Osteoblast (primary cell): ENCODE data around the gene POU6F2. TPM values are rescaled to one million over a fixed set of nuclear protein-coding genes. Genes with fewer than 3 reads are reported as not detected.
A peak's percentile ranks its signal among the peaks of the same experiment; 100 is the strongest.

ENCODE experiments used
- DNase-seq: peaks from one replicate; pipeline ENCODE4 v3.0.0; 2011; ENCODE audit warnings: low spot score, mixed read lengths; ENCODE audit not compliant: insufficient read length; ENCODE audit errors: missing footprints
- H2AFZ ChIP-seq: 2 replicates; pipeline ENCODE4 v1.6.0; 2011; ENCODE audit warnings: mild to moderate bottlenecking, low read length
- H3K27ac ChIP-seq: 2 replicates; pipeline ENCODE4 v1.5.1; 2011; ENCODE audit warnings: mild to moderate bottlenecking, low read depth, low read length, moderate library complexity
- H3K27me3 ChIP-seq: 2 replicates; pipeline ENCODE4 v1.6.0; 2012; ENCODE audit warnings: mild to moderate bottlenecking, control low read depth, inconsistent platforms, low read length, moderate library complexity; ENCODE audit not compliant: insufficient read depth
- H3K36me3 ChIP-seq: 2 replicates; pipeline ENCODE4 v1.5.1; 2011; ENCODE audit warnings: mild to moderate bottlenecking, low read length, control low read depth, moderate library complexity; ENCODE audit not compliant: insufficient read depth
- H3K4me1 ChIP-seq: 2 replicates; pipeline ENCODE4 v1.5.1; 2011; ENCODE audit warnings: mild to moderate bottlenecking, low read length, control low read depth, moderate library complexity; ENCODE audit not compliant: insufficient read depth
- H3K4me2 ChIP-seq: 2 replicates; pipeline ENCODE4 v1.6.0; 2011; ENCODE audit warnings: mild to moderate bottlenecking, low read length; ENCODE audit not compliant: insufficient read depth
- H3K4me3 ChIP-seq: fragments of 200-600 bp; sonication (generic); 3 replicates; pipeline ENCODE4 v1.5.1; 2012; ENCODE audit warnings: mild to moderate bottlenecking, low read length, inconsistent platforms; ENCODE audit not compliant: insufficient read depth
- H3K79me2 ChIP-seq: 2 replicates; pipeline ENCODE4 v1.6.0; 2012; ENCODE audit warnings: mild to moderate bottlenecking, low read length, control low read depth, inconsistent platforms; ENCODE audit not compliant: insufficient read depth
- H3K9me3 ChIP-seq: 2 replicates; pipeline ENCODE4 v1.5.1; 2011; ENCODE audit warnings: low read depth, low read length, control low read depth
- H4K20me1 ChIP-seq: 2 replicates; pipeline ENCODE4 v1.6.0; 2012; ENCODE audit warnings: mild to moderate bottlenecking, low read length, control low read depth; ENCODE audit not compliant: insufficient read depth
- total RNA-seq: library from RNA; depleted of rRNA; stranded (reverse); fragments of >200 nt; gene quantifications from 2 replicates; pipeline ENCODE4 v1.2.3, GENCODE V29; 2012
- TF ChIP-seq, protein P1 (sequence below): IDR thresholded peaks from 2 replicates; pipeline ENCODE4 v1.5.1; 2011; ENCODE audit warnings: mild to moderate bottlenecking, low read depth, low read length, moderate library complexity; ENCODE audit errors: extremely low read depth

The POU6F2 gene
- total RNA-seq, 1 donor = not detected

DNA sequence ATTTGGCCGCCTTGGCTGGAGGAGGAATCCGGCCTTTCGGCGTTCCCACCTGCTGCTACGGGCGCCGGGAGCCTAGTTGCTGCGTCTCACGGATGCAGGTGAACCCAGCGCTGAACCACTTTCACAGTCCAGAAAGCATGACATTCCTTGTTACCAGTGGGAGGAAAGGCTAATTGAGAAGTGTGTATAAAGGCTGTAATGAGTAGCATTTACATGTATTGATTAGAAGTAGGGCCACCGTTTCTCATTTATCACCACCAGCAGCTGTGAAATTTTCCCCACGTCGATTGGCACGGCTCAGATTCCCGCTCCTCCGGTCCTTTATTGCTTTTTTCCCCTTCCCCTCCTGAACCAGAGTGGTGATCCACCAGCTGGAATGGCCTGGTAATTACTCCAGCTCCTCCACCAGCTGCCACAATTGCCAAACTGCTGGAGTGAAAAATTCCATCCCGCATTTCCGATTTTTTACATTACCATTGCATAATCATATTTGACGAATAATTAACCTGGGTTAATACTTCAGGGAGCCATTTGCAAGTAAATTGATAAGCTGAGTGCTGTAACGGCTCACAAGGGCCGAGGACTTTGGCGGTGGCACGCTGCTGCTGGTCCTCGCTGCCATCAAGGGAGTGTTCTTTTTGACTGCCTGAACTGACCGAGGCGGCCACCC is 153.3 kb downstream of the POU6F2 start:
- no peaks in the 10 kb centered on the region for H4K20me1 ChIP-seq
- no peaks in the 10 kb centered on the region for H3K4me1 ChIP-seq
- H3K4me3 ChIP-seq = no peak overlapping the region
- no peaks in the 10 kb centered on the region for H3K27me3 ChIP-seq
- no peaks in the 10 kb centered on the region for H3K9me3 ChIP-seq
- H3K4me2 ChIP-seq = peak overlapping the region; percentile 23
- TF ChIP-seq, protein P1, sequence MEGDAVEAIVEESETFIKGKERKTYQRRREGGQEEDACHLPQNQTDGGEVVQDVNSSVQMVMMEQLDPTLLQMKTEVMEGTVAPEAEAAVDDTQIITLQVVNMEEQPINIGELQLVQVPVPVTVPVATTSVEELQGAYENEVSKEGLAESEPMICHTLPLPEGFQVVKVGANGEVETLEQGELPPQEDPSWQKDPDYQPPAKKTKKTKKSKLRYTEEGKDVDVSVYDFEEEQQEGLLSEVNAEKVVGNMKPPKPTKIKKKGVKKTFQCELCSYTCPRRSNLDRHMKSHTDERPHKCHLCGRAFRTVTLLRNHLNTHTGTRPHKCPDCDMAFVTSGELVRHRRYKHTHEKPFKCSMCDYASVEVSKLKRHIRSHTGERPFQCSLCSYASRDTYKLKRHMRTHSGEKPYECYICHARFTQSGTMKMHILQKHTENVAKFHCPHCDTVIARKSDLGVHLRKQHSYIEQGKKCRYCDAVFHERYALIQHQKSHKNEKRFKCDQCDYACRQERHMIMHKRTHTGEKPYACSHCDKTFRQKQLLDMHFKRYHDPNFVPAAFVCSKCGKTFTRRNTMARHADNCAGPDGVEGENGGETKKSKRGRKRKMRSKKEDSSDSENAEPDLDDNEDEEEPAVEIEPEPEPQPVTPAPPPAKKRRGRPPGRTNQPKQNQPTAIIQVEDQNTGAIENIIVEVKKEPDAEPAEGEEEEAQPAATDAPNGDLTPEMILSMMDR = no peak
- no peak for DNase-seq
- H3K27ac ChIP-seq = no peak overlapping the region
- no peaks in the 10 kb centered on the region for H3K79me2 ChIP-seq
- H2AFZ ChIP-seq = peak overlapping the region; percentile 29
- no peaks in the 10 kb centered on the region for H3K36me3 ChIP-seq

DNA sequence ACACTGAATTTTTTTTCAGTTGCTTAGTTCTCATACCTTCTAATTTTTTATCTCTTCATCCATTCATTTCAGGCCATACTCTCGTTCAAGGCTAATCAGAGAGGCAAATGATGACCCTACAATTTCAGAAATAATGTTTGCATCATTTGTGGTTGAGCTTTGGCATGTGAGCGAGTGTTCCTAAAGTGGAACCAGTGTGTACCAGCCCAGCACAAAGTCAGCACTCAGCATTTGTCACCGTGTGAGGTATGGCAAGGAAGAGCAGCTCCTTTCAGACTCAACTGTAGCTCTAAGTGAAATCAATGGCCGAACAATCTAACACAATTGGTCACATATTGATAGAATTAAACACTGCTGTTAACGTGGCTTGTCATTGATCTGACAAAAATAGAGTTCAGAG is 154.6 kb downstream of the POU6F2 start:
- Histone ChIP-seq H3K4me1 (no peaks in the 10 kb centered on the region), H3K79me2 (no peaks in the 10 kb centered on the region), H3K27me3 (no peaks in the 10 kb centered on the region), H2AFZ (no peak overlapping the region), H3K4me2 (no peak overlapping the region), H3K27ac (no peak overlapping the region), H3K9me3 (no peaks in the 10 kb centered on the region), H3K4me3 (no peak overlapping the region), H3K36me3 (no peaks in the 10 kb centered on the region), H4K20me1 (no peaks in the 10 kb centered on the region)
- TF ChIP-seq, protein P1 = no peak
- DNase-seq = no peak

DNA sequence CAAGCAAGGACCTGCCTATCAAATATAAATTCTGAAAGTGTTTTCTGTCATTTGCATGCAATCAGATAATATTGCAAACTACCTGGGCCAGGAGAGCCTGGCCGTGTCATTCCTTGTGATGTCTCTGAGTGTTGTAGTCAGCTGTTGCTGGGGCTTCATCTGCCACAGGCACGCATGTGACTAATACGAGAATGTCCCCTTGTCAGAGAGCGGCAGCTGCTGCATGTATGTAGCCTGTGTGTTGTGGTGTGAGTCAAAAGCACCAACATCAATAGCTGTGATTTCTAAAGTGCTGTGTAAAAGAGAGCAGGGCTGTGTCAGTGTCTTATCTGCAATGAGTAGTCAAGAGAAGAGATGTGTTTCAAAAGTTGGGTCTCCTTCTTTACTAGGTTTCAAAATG is 155.4 kb downstream of the POU6F2 start:
- H2AFZ ChIP-seq = no peak overlapping the region
- H4K20me1 ChIP-seq = no peaks in the 10 kb centered on the region
- no peak overlapping the region for H3K27ac ChIP-seq
- TF ChIP-seq, protein P1 = no peak
- no peak overlapping the region for H3K4me3 ChIP-seq
- no peaks in the 10 kb centered on the region for H3K27me3 ChIP-seq
- no peaks in the 10 kb centered on the region for H3K36me3 ChIP-seq
- H3K9me3 ChIP-seq = no peaks in the 10 kb centered on the region
- no peak overlapping the region for H3K4me2 ChIP-seq
- H3K4me1 ChIP-seq = no peaks in the 10 kb centered on the region
- peak; percentile 32 for DNase-seq
- no peaks in the 10 kb centered on the region for H3K79me2 ChIP-seq

DNA sequence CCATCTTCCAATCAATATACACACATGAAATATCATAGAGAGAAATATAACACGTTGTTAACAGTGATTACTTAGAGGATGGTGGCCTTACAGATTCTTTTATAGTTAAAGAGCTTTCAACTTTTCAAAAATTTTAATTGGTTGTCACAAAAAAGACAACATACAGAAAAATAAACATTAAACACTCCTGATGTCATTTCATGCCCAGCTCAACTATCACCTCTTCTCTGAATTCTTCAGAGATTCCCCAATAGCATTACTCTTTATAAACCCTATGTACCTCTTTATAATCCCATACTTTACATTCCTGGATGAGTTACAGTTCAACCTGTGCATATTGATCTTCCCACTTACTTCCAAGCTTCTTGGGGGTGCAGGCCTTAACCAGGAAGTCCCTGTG is 159.8 kb downstream of the POU6F2 start:
- H3K79me2 ChIP-seq = no peaks in the 10 kb centered on the region
- H2AFZ ChIP-seq = no peak overlapping the region
- H3K4me2 ChIP-seq = no peak overlapping the region
- no peak overlapping the region for H3K27ac ChIP-seq
- H3K4me1 ChIP-seq = no peaks in the 10 kb centered on the region
- H3K9me3 ChIP-seq = peaks cover 1% of the 10 kb centered on the region
- TF ChIP-seq, protein P1 = no peak
- no peaks in the 10 kb centered on the region for H3K36me3 ChIP-seq
- H3K27me3 ChIP-seq = no peaks in the 10 kb centered on the region
- DNase-seq = no peak
- no peak overlapping the region for H3K4me3 ChIP-seq
- H4K20me1 ChIP-seq = no peaks in the 10 kb centered on the region
